Measurements from ENCODE around the gene COG2.
"Not testable (repeated sequence)": the region's sequence is repeated elsewhere in the genome, so short reads cannot be mapped to it uniquely, and the experiment has no call there.

The COG2 gene

DNA sequence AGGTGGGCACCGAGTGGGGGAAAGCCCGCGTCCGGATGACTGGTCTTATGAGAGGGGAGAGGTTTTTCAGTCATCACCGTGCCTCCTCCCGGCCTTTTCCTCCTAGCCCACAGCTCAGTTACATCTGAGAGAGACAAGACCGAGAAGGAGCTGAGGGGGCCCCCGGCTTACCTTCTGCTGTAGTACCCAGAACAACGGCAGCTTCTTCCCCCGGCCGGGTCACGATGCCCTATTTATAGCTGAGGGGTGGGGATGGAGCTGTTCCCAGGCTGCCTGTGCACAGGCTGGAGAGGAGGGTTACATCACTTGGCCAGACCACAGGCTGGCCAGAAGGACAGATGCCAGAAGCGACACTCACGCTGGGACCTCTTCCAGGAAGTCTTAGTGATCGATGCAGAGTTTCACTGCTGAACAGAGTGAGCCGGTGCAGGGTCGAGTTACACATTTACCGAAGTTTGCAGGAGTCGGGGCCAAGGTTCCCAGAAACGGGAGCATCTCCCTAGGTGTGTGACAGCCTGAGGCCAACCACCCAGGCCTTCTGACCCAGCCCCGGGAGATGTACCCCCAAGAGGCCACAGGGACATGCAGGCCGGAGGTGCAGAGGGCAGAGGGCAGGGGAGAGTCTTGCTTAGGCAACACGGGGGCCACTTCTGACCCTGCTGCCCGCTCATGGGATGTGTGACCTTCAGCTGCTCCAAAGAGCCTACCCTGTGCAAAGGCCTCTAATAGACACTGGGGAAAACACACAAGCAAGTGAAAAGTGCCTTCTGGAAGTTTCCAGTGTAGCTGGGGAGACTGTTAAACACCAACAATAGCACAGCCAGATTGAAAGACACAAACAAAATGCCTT lies 71.9 kb downstream of the COG2 start, which contains the start of gene AGT:
AGT (minus strand) TSS at position 208 of the 850 bp plus-strand sequence. CDS start 3,299 bp downstream, outside the sequence.
- DNase-seq (ENCODE audit: low spot score) = peak; percentile 89

DNA sequence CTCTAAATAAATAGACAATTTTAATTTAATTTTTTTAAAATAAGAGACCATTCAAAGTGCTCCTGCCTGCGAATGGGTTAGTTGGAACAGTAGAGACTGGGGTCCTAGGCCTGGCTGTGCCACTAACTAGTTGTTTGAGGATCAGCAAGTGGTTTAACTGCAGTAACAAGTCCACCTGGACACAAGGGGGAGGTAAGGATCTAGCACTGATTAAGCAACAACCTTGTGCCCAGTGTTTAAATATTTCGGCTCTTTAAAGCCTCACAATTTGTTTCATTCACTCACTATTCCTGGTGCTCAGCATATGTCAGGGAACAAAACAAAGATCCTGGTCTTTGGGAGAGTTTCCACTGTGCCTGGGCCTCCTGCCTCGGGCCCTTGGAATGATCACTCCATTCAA lies 73.2 kb downstream of the COG2 start:
- no peak for DNase-seq (ENCODE audit: low spot score)

DNA sequence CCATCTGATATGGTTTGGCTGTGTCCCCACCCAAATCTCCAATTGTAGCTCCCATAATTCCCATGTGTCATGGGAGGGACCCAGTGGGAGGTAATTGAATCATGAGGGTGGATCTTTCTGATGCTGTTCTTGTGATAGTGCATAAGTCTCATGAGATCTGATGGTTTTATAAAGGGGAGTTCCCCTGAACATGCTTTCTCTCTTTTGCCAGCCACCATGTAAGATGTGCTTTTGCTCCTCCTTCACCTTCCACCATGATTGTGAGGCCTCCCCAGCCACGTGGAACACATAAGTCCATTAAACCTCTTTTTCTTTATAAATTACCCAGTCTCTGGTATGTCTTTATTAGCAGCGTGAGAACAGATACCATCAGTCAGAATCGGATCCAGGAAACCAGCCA lies 74.2 kb downstream of the COG2 start:
- not testable (repeated sequence) for DNase-seq (ENCODE audit: low spot score)

GRCh38 chr1:230717251-230717650 lies 75.0 kb downstream of the COG2 start:
- no peak for DNase-seq (ENCODE audit: low spot score)

DNA sequence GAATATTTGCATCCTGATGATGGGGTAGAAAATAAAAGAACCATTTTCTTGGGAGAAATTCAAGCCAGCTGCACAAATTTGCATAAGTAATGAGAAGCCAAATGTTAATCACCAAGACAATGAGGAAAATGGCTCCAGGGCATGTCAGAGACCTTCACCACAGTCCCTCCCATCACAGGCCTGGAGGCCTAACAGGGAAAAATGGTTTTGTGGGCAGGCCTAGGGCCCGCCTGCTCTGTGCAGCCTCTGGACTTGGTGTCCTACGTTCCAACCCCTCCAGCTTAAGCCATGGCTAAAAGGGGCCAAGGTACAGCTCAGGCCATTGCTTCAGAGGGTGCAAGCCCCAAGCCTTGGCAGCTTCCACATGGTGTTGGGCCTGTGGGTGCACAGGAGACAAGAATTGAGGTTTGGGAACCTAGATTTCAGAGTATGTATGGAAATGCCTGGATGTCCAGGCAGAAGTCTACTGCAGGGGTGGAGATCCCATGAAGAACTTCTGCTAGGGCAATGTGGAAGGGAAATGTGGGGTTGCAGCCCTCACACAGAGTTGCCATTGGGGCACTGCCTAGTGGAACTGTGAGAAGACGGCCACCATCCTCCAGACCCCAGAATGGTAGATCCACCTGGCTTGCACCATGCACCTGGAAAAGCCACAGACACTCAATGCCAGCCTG lies 79.7 kb downstream of the COG2 start:
- not testable (repeated sequence) for DNase-seq (ENCODE audit: low spot score)

DNA sequence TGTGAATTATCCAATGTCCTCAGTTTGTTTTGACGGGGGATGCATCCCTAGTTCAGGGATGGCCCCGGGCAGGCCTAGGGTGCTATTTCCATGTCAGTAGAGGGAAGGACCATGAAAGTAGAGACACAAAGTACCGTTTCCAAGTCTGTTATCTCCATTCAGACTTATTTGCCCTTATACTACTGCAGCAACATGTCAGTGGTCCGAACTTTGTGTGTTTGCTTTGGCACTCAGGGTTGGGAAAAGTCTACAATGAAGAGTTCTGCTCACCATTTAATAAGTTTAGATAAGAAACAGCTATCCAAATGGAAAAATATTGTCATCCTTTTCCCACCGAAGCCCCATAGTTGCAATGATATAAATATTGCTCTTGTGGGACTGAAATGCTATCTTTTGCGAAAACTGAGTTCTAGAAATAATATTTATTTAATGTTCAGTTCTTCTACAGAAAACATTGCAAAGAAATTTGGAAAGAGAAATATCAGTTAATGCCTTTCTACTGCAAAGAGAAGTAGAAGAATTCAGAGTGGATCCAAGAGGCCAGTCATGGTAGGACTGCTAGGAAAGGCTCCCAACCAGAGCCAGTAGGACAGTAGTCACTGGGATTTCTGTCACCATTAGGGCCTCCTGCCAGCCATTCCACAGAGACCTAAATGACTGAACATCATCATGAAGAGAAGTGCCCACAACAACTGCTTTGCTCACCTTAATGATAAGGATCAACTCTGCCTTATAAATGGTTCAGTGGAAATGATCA lies 83.2 kb downstream of the COG2 start:
- DNase-seq (ENCODE audit: low spot score) = no peak

DNA sequence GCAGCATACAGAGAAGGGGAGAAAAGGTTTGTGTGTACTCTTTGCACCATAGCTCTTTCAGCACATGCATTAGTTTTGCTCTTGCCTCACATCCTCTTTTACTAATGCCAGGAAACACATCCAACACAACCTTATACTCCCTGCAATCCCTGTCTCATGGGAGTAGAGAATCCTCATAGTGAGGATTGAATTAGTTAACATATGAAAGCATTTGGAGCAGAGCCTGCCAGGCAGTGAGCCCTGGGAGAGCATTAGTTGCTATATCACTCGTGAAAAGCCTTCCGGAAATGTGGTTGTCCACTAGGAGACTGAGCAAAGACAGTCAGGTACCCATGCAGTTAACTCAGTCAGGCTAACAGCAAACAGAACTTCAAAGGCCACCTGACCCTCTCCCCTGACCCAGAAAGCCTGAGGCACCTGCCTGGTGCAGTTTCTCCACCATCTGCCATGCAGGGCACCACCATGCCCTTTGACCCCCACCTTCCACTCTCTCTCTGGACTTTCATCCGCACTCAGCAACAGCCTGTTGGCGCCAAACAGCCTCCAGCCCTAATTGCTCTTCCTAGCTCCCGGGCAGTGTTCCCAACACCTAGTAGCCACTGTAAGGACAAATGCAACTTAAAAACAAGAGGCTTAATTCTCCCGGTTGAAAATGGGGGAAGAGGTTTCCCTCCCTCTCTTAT lies 86.6 kb downstream of the COG2 start:
- DNase-seq (ENCODE audit: low spot score) = peak; percentile 33

GRCh38 chr1:230730977-230731376 lies 88.7 kb downstream of the COG2 start:
- DNase-seq (ENCODE audit: low spot score) = no peak

- DNase-seq (ENCODE audit: low spot score) = no peak
Observed at GRCh38 chr1:230735447-230735846, 93.2 kb downstream of the COG2 start.

- no peak for DNase-seq (ENCODE audit: low spot score)
Observed at GRCh38 chr1:230737622-230738262, 95.5 kb downstream of the COG2 start.

GRCh38 chr1:230739564-230740290 lies 97.4 kb downstream of the COG2 start:
- no peak for DNase-seq (ENCODE audit: low spot score)

Data from globus pallidus (tissue), 1 donor.